Measurements from ENCODE around the gene TIMM44. TPM values are rescaled to one million over a fixed set of nuclear protein-coding genes. Genes with fewer than 3 reads are reported as not detected.

The TIMM44 gene
- total RNA-seq, 4 donors from 2014 or later: 55.5 to 211 (median 80.7) TPM

- Histone ChIP-seq H3K36me3 (peaks cover 0 to 83% (median 0%) of the 10 kb centered on the region in 3 donors), H3K9me3 (no peaks in the 10 kb centered on the region), H3K27ac (no peak overlapping the region), H3K4me1 (no peaks in the 10 kb centered on the region), H3K4me3 (no peak overlapping the region), H3K27me3 (no peaks in the 10 kb centered on the region)
- TF ChIP-seq POLR2A (IDR thresholded peaks at IDR 0.05): no peak
- no peak for TF ChIP-seq CTCF (IDR thresholded peaks at IDR 0.05)
- DNase-seq: no peak
These were observed 35.5 kb upstream of the TIMM44 start for GRCh38 chr19:7979011-7979410.

- H3K4me1 ChIP-seq: no peaks in the 10 kb centered on the region
- no peaks in the 10 kb centered on the region for H3K9me3 ChIP-seq
- H3K27ac ChIP-seq: no peak overlapping the region
- no peaks in the 10 kb centered on the region for H3K27me3 ChIP-seq
- H3K36me3 ChIP-seq: peaks cover 0 to 83% (median 0%) of the 10 kb centered on the region in 3 donors
- no peak for TF ChIP-seq POLR2A (IDR thresholded peaks at IDR 0.05)
- DNase-seq: no peak
- no peak overlapping the region for H3K4me3 ChIP-seq
These were observed 34.8 kb upstream of the TIMM44 start for GRCh38 chr19:7978179-7978825.

- H3K9me3 ChIP-seq: no peaks in the 10 kb centered on the region
- no peak overlapping the region for H3K27ac ChIP-seq
- no peak overlapping the region for H3K4me3 ChIP-seq
- H3K4me1 ChIP-seq: no peaks in the 10 kb centered on the region
- H3K27me3 ChIP-seq: no peaks in the 10 kb centered on the region
- no peak for TF ChIP-seq CTCF (IDR thresholded peaks at IDR 0.05)
- TF ChIP-seq POLR2A (IDR thresholded peaks at IDR 0.05): no peak
- DNase-seq: no peak
- peaks cover 0 to 83% (median 0%) of the 10 kb centered on the region in 3 donors for H3K36me3 ChIP-seq
These were observed 34.2 kb upstream of the TIMM44 start for GRCh38 chr19:7977723-7978040.

- no peaks in the 10 kb centered on the region for H3K27me3 ChIP-seq
- DNase-seq: no peak
- no peaks in the 10 kb centered on the region for H3K9me3 ChIP-seq
- TF ChIP-seq POLR2A (IDR thresholded peaks at IDR 0.05) (no peak), CTCF (IDR thresholded peaks at IDR 0.05) (no peak)
- H3K4me3 ChIP-seq: no peak overlapping the region
- H3K27ac ChIP-seq: no peak overlapping the region
- H3K4me1 ChIP-seq: no peaks in the 10 kb centered on the region
- H3K36me3 ChIP-seq: peaks cover 0 to 79% (median 0%) of the 10 kb centered on the region in 3 donors
These were observed 33.7 kb upstream of the TIMM44 start for GRCh38 chr19:7977021-7977722.

- no peak for DNase-seq
- Histone ChIP-seq H3K4me3 (no peak overlapping the region), H3K9me3 (no peaks in the 10 kb centered on the region), H3K27ac (no peak overlapping the region), H3K4me1 (no peaks in the 10 kb centered on the region), H3K27me3 (no peaks in the 10 kb centered on the region), H3K36me3 (peaks cover 0 to 79% (median 0%) of the 10 kb centered on the region in 3 donors)
- TF ChIP-seq CTCF (IDR thresholded peaks at IDR 0.05): no peak
- no peak for TF ChIP-seq POLR2A (IDR thresholded peaks at IDR 0.05)
These were observed 33.0 kb upstream of the TIMM44 start for GRCh38 chr19:7976461-7976860.

GRCh38 chr19:7975037-7975436, 31.6 kb upstream of the TIMM44 start:
- no peak for DNase-seq
- TF ChIP-seq POLR2A (IDR thresholded peaks at IDR 0.05): no peak
- no peak for TF ChIP-seq CTCF (IDR thresholded peaks at IDR 0.05)
- no peaks in the 10 kb centered on the region for H3K4me1 ChIP-seq
- no peak overlapping the region for H3K27ac ChIP-seq
- H3K36me3 ChIP-seq: peaks cover 0 to 76% (median 0%) of the 10 kb centered on the region in 3 donors
- no peaks in the 10 kb centered on the region for H3K27me3 ChIP-seq
- no peaks in the 10 kb centered on the region for H3K9me3 ChIP-seq
- no peak overlapping the region for H3K4me3 ChIP-seq
